Measurements from ENCODE around the gene FMN2. TPM values are rescaled to one million over a fixed set of nuclear protein-coding genes. Genes with fewer than 3 reads are reported as not detected.

The FMN2 gene
- polyA plus RNA-seq, 3 donors, result not detected

GRCh38 chr1:240217403-240217802 lies 125.7 kb downstream of the FMN2 start:
- Mint-ChIP-seq H3K9me3 (peaks cover 0 to 7% (median 0%) of the 10 kb centered on the region in 7 donors), H3K27ac (no peak overlapping the region), H3K36me3 (no peaks in the 10 kb centered on the region), H3K4me3 (no peak overlapping the region), H3K4me1 (no peaks in the 10 kb centered on the region), H3K27me3 (ENCODE audit: low read depth in 3 of 3) (peaks cover 0 to 2% (median 0%) of the 10 kb centered on the region in 3 donors)
- no peaks in the 10 kb centered on the region for H3K79me2 ChIP-seq (ENCODE audit: insufficient read depth, low read length)
- no peak for TF ChIP-seq CTCF (IDR thresholded peaks at IDR 0.05)
- DNase-seq, result no peak
- H2AFZ ChIP-seq (ENCODE audit: insufficient read depth, low read depth, low read length, poor library complexity, severe bottlenecking), result no peak overlapping the region
- no peaks in the 10 kb centered on the region for H3K9me3 ChIP-seq (replicated peaks in 1 of 2; ENCODE audit: control insufficient read depth in 1 of 2, insufficient read depth in 1 of 2, low read length in 2 of 2)
- H3K27ac ChIP-seq (ENCODE audit: low read depth in 1 of 2, low read length in 2 of 2), result no peak overlapping the region
- no peak overlapping the region for H3K4me3 ChIP-seq (replicated peaks in 1 of 3; ENCODE audit: low read depth in 2 of 3, low read length in 3 of 3)
- no peaks in the 10 kb centered on the region for H3K27me3 ChIP-seq (ENCODE audit: control insufficient read depth in 2 of 2, insufficient read depth in 2 of 2, low read length in 2 of 2)
- no peaks in the 10 kb centered on the region for H3K36me3 ChIP-seq (replicated peaks in 1 of 2; ENCODE audit: control insufficient read depth in 1 of 2, insufficient read depth in 2 of 2, low read length in 2 of 2)
- H3K4me2 ChIP-seq (replicated peaks; ENCODE audit: extremely low read depth, low read length, poor library complexity, severe bottlenecking), result no peak overlapping the region
- no peak overlapping the region for H3K9ac ChIP-seq (ENCODE audit: insufficient read depth, low read length, poor library complexity, severe bottlenecking)
- intact Hi-C loops (cut with micrococcal nuclease), result no loop called here
- no peaks in the 10 kb centered on the region for H4K20me1 ChIP-seq (ENCODE audit: insufficient read depth, low read length)
- no peaks in the 10 kb centered on the region for H3K4me1 ChIP-seq (ENCODE audit: control insufficient read depth in 1 of 2, insufficient read depth in 2 of 2, low read length in 2 of 2)

- no peaks in the 10 kb centered on the region for H3K27me3 ChIP-seq (ENCODE audit: control insufficient read depth in 2 of 2, insufficient read depth in 2 of 2, low read length in 2 of 2)
These were observed 127.4 kb downstream of the FMN2 start for GRCh38 chr1:240219104-240219503.

More at GRCh38 chr1:240219104-240219503, 127.4 kb downstream of the FMN2 start:
- H3K9ac ChIP-seq (ENCODE audit: insufficient read depth, low read length, poor library complexity, severe bottlenecking), result no peak overlapping the region
- H3K27me3 Mint-ChIP-seq (ENCODE audit: low read depth in 3 of 3), result peaks cover 0 to 2% (median 0%) of the 10 kb centered on the region in 3 donors
- no peaks in the 10 kb centered on the region for H3K79me2 ChIP-seq (ENCODE audit: insufficient read depth, low read length)
- TF ChIP-seq CTCF (IDR thresholded peaks at IDR 0.05), result no peak
- no CpG with 5 or more reads among the region's 6 CpGs for WGBS (ENCODE audit: insufficient coverage)
- intact Hi-C loops (cut with micrococcal nuclease), result no loop called here
- H3K36me3 Mint-ChIP-seq, result no peaks in the 10 kb centered on the region
- no peak overlapping the region for H3K27ac Mint-ChIP-seq
- H3K4me3 Mint-ChIP-seq, result no peak overlapping the region
- peaks cover 0 to under 1% of the 10 kb centered on the region in 2 donors for H3K9me3 ChIP-seq (replicated peaks in 1 of 2; ENCODE audit: control insufficient read depth in 1 of 2, insufficient read depth in 1 of 2, low read length in 2 of 2)
- H3K9me3 Mint-ChIP-seq, result peaks cover under 1 to 17% (median 7%) of the 10 kb centered on the region in 7 donors
- H4K20me1 ChIP-seq (ENCODE audit: insufficient read depth, low read length), result no peaks in the 10 kb centered on the region
- no peak overlapping the region for H3K4me2 ChIP-seq (replicated peaks; ENCODE audit: extremely low read depth, low read length, poor library complexity, severe bottlenecking)
- no peak overlapping the region for H3K27ac ChIP-seq (ENCODE audit: low read depth in 1 of 2, low read length in 2 of 2)
- H3K4me3 ChIP-seq (replicated peaks in 1 of 3; ENCODE audit: low read depth in 2 of 3, low read length in 3 of 3), result no peak overlapping the region
- H3K4me1 Mint-ChIP-seq, result no peaks in the 10 kb centered on the region
- no peaks in the 10 kb centered on the region for H3K36me3 ChIP-seq (replicated peaks in 1 of 2; ENCODE audit: control insufficient read depth in 1 of 2, insufficient read depth in 2 of 2, low read length in 2 of 2)
- H2AFZ ChIP-seq (ENCODE audit: insufficient read depth, low read depth, low read length, poor library complexity, severe bottlenecking), result no peak overlapping the region
- no peak for DNase-seq
- H3K4me1 ChIP-seq (ENCODE audit: control insufficient read depth in 1 of 2, insufficient read depth in 2 of 2, low read length in 2 of 2), result no peaks in the 10 kb centered on the region
